ENCODE measurements around the gene UNC5A.
A peak's percentile ranks its signal among the peaks of the same experiment; 100 is the strongest.

The UNC5A gene

DNA sequence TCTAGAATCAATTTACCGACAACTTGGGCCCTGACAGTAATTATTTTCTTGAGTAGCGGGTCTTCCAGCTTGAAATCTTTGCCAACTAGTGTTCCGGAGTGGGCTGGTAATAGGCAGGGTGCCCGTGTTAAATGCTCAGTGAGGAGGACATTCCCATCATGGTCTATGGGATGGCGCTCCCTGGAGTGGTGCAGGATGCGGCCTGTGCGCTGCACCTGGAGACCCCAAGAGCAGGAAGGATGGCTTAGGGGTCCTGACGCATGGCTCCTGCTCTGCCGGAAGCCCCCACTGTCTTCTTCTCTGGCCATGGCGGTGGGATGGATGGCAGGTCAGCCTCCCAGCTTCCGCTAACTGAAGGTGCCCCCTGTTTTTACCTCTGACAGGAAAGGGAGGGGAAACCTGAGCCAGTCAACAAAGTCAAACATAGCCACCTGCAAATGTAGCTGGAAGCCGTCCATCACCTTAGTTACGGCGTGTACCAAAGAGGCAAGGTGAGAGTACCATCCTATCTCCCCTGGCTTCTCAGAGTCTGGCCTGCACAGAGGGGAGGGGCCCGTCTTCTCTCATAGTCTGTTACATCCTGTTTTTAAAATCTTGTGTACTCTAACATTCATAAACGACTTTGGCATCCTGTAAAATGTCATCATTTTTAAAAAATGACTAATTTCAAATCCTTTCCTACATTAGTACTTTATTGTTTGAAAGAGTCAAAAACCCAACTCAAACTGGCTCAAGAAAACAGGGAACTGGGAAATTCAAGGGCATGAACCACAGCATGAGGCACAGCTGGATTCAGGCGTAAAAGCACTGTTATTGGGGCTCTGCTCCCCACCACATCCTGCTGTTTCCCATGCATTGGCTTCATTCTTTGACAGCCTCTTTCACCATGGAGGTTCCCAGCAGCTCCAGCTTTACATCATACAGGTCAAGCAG lies 28.5 kb upstream of the UNC5A start:
- DNase-seq (ENCODE audit: low read depth, low spot score) = peak; percentile 26

DNA sequence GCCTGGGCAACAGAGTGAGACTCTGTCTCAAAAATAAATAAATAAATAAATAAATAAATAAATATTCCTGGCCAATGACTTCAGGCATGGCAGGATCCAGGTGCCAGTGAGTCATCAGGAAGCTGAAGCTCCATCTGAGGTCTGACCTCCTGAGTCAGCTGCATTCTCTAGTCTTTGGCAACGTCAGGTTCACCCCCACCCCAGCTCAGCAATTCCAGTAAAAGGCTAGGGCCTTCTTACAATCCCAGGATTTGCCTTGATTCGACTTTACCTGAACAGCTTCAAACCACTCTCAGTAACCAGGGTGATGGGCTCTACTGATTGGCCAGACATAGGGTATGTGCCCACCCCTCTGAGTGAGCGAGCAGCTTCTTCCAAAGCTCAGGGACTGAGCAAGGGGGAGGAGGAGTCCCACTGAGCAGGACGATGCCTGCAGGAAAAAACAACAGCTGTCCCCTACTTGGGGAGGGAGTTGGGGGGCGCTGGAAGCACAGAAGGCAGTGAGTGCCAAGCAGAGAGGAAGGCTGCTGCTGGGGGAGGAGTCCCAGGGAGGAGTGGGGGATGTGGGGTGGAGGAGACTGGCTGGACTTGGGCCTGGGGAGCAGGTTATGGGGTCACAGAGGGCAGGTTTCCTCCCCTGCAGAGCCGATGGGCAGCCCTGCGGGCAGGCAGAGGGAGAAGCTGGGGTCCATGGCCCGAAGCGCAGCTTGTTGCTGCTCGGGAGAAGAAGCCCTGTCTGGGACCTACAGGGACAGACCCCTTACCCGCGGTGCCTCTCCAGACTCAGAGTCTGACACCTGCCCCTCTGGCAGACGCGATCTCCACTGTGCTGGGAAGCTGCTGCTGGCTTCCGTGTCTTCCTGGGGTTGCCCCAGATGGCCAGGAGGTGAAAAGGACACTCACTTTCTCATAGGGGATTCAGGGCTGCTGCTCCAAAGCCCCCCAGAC lies 25.9 kb upstream of the UNC5A start:
- DNase-seq (ENCODE audit: low read depth, low spot score) = no peak

DNA sequence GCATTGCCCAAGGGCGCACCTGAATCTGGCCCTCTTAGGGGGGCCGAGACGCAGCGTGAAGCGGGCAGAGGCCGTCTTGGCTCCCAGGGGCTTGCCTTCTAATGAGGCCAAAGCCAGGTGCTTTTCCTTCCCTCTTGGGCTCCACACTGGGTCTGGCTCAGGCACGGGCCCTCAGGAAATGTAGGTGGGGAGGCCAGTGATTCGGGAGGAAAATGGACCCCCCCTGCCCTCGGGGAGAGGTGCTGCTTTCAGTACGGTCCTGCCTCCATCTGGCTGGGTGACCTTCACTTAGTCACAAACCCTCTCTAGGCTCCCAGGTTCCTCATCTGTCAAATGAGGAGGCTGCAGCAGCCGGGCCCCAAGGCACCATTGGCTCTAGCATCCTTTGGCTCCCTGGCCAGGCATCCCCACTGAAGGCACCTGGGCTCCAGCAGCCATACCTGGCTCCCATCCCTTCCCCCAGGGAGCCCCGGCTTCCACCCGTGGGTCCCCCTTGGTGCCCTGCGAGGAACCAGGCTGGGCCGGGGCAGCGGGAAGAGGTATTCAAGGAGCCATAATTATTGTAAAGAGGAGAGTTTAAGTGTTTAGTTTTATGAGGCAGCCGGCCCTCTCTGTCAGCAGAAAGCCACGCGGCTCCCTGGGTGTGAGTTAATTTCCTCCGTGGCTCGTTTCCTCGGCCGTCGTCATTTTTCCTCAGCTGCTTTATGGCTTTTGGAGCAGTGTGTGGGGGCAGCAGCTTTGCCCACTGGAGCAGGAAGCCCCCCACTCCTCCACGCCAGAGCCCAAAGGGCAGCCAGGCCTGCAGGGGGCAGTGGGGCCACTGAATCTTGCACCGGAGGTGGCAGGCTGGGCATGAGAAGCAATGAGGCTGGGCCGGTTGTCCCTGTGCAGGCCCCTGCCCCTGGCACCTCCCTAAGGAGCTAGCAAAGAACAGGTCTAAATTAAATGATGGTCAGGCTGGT lies 24.9 kb upstream of the UNC5A start:
- no peak for DNase-seq (ENCODE audit: low read depth, low spot score)

DNA sequence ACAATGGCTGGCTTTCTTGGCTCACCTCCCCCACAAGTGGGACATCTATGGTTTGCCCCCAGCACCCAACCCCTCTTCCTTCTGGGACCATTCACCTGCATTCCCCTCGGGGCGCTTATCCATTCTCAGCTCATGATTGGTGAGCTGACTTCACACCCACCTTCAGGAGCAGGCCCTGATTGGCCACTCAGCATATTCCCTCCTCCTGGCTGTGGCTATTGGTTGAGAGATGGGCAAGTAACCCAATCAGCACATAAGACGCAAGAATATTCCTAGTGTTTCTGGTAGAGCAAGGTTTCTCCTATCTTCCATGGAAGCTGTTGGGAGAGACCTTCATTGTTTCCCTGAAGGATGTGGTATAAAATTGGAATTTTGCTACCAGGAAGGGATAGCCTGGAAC lies 22.7 kb upstream of the UNC5A start:
- DNase-seq (ENCODE audit: low read depth, low spot score) = no peak

DNA sequence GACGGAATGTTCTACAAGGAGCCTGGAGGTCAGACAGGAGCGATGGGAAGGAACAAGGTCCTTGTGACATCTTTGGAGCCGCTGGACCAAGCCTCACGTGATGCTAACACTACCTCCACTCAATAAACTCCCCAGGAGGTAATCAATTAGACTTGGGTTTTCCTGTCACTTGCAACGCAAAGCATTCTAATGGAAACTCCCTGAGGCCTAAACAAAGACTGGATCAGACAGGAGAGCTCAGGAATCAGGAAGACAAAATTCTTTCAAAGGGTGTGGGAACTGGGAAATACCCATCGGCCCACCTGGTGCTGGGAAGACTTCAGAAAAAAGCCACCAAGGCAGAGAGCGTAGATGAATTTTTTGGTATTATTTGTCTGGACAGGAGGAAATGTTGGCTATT lies 22.3 kb upstream of the UNC5A start:
- DNase-seq (ENCODE audit: low read depth, low spot score) = no peak

DNA sequence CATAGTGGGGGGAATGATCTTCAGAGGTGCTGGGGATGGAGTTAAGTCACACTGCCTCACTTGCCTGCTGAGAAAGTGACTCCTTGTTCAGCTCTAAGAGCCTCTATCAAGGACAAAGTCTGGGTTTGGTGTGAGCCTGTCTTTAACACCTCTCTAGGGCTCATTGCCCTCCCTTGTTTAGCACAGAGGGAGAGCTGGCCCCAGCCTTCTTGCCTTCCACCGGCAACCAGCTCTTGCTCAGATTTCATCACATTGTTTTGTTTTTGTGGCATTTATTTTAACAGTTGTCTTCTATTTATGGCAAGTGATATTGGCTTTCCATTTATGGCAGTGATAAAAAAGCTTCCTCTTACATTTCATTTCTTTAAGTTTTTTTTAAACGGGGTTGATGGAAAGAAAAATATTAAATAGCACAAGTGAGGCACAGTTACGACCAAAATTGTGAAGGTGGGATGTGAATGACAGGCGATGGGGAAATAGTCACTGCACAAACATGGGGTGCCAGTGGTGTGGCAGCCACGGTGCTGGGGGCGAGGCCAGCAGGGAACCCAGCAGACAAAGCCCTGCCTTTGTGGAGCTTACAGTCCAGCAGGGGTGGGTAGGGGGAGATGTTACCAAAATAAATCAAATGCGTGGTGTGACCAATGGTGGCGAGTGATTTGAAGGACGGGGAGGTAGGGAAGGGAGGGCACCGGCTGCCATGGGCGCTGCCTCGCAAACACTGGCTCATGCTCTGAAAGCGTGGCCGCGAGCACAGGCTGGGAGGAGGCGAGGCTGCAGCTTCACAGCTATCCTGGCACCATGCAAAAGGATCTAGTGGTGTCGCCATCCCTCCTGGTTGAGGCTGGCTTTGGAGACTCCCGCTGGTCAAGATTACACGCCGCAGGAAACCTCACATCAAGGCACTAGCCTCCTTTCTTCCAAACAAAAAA lies 21.2 kb upstream of the UNC5A start:
- no peak for DNase-seq (ENCODE audit: low read depth, low spot score)

DNA sequence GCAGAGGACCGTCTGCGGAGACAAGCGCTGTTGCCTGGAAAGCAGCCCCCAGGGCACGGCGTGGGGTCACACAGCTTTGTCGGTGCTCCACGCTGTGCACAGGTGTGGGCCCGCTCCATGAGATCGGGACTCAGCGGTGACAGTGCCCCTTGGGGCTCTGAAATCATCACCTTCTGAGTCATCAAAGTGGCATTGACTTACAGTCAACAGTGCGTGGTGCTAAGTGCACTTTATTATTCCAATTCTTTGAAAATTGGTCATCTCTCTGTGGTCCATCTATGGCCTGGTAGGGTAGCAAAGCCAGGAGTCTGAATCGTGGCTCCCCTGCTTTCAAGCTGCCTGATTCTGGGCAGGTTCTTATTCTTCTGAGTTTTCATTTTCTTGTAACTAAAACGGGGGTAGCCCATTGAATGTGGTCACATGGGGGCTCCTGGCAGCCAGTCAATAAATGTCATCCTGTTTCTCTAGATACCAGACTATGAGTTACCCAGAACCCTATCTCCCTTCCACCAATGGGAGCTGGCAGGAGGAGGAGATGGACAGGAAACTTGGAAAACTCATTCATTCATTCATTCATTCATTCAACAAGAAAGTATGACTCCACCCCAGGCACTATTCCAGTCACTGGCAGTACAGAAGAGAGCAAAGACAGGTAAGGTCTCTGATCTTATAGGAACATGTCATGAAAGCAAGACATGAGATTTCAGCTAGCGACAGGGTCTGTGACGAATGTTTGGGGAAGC lies 20.3 kb upstream of the UNC5A start:
- DNase-seq (ENCODE audit: low read depth, low spot score) = no peak

DNA sequence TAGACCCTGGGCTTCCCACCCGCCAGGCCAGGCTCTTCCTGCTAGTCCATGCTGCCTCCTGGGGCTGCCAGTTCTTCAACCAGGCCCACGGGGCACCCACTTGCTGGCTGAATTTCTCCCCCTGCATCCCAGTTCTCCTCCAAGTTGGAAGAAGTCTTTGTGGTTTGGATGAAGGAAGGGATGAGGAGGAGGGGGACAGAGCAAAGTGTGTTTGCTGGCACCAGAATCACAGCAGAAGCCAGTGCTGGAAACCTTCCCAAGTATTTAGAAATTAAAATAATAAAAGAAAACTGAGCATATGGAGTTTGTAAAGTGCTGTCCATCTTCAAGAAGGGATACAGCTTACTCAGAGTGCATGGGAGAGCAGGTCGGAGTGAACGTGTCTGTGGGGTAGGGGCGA lies 19.4 kb upstream of the UNC5A start:
- no peak for DNase-seq (ENCODE audit: low read depth, low spot score)

DNA sequence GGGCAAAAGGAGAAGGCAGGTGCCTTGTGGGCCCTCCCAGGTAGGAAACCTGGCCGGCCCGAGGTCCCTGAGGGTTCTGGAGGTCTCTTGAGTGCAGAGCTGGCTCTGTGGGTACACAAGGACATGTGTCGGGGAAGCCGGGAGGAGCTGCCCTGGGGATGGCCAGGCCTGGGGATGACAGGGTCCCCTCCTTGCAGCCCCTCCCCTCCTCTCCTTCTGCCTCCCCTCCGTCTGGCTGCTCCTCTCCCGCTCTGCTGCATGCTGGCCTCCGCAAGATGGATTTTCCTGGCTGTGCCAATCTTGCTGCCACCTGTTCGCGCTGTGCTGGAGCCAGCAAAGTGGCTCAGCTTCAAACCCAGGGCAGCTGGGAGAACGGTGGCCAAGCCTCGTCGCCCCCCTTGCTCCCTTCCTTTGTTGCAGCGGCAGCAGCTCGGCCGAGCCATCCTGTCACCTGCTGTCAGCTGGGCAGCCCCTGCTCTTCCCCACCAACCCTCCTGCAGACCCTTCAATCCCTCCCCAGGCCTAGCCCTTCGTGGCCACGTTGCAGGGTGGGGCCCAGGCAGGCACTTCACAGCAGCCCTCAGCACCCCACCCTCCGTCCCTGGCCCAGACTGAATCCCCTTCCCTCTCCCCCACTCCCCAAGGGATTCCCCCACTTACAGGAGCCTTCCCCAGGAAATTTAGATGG lies 17.6 kb upstream of the UNC5A start:
- no peak for DNase-seq (ENCODE audit: low read depth, low spot score)

DNA sequence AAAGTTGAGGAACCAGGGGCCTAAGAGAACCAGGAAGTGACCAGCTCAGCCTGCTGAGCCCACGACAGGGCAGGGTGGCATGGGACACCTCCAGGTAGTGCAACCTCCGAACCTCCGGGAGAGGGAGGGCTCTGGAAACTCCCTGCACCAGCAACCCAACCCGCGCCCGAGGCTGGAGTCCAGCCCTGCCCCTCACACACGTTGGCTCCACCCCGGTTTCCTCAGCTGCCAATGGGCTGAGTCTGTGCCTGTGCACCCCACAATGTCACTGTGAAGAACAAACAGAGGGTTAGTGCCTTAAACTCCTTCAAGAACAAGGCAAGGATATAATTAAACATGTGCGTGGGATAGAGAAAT lies 17.0 kb upstream of the UNC5A start:
- no peak for DNase-seq (ENCODE audit: low read depth, low spot score)

DNA sequence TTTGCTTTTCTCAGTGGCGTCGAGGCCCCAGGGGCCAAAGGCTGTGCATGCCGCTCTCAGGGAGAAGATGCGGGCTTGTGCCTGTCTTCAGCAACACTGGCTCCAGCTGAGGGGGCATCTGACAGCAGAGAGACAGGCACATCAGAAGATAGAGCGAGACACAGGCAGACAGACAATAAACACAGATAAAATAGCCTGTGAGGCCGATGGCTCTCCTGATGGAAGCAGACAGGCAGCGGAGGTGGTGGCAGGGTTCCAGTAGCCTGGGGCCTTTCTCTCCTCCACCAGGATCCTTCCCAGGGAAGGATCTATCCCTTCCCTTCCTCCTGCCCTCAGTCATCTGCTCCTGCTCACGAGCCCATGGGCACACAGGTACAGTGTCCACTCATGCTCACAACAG lies 16.6 kb upstream of the UNC5A start:
- DNase-seq (ENCODE audit: low read depth, low spot score) = no peak

DNA sequence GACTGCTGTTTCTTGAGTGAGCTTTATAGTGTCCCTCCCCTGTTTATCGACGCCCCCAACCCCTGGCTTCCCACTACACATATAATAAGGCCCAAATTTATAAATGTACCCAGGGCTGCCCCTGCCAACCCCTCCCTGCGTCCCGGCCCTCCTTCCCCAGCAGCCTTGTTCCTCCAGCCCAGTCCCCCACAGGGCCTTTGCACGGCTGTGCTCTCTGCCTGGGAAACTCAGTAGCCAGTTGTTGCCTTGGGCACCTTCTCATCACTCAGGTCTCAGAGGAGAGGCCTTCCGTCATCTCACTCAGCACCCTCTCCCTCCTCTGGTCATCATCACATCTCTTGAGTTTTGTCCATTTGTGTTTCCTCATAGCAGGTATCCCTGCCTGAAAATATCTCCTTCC lies 15.8 kb upstream of the UNC5A start:
- DNase-seq (ENCODE audit: low read depth, low spot score) = no peak

DNA sequence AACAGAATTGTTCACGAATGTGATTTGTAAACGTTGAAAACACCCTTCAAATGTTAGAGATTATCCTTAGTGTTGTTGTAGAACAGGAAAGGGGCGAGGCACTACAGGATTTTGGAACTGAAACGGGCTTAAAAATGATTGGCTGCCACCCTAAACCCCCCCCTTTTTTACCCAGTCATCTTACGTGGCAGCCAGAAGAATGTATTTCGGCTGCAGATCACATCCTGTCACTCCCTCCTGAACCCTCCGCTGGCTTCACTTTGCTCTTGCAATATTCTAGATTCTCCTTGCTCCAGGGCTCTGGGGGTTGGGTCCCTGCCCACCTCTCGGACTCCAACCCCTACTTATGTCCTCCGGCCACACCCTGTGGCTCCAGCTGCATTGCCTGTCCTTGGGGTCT lies 13.9 kb upstream of the UNC5A start:
- DNase-seq (ENCODE audit: low read depth, low spot score) = no peak

DNA sequence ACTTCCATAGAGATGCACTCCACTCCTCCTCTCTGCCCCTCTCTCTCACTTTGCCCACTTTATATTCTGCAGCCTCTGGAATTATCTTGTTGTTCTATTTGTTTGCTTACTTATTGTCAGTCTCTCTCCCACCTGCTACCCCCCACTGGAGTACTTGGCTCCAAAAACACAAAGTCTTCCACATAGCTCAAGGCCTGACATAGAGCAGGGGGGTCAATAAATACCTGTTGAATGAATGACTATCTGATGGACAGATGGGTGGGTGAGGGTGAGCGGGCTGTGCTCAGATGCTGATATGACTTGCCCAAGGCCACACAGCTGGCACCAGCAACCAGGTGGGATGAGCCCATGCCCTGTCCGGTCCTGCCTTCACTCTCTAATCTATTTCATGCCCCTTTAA lies 13.4 kb upstream of the UNC5A start:
- no peak for DNase-seq (ENCODE audit: low read depth, low spot score)

DNA sequence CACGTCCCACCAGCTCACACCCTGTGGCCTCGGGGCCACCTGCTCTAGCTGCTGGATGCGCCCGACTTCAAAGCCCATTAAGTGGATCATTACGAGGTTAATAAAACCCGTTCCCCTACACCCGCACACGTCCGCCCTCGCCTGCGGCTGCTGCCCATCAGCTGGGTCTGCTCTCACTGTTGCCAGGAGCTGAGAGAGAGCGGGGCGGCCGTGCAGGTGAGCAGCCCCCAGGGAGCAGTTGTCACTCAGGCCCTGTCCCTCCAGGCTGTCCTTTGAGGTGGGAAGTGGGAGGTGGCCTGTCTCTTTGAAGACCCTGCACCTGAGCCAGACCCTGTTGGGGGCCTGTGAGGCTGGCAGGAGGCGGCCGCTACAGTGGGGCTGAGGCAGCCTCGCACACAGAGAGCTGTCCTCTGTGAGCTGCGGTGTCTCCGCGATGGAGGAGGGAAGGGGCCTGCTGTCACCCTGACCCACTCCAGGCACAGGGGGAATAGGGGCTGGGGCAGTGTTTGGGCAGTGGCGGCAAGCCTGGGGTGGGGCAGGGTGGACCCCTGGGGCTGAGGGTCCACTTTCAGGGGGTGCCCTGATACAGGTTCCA lies 12.8 kb upstream of the UNC5A start:
- DNase-seq (ENCODE audit: low read depth, low spot score) = no peak

DNA sequence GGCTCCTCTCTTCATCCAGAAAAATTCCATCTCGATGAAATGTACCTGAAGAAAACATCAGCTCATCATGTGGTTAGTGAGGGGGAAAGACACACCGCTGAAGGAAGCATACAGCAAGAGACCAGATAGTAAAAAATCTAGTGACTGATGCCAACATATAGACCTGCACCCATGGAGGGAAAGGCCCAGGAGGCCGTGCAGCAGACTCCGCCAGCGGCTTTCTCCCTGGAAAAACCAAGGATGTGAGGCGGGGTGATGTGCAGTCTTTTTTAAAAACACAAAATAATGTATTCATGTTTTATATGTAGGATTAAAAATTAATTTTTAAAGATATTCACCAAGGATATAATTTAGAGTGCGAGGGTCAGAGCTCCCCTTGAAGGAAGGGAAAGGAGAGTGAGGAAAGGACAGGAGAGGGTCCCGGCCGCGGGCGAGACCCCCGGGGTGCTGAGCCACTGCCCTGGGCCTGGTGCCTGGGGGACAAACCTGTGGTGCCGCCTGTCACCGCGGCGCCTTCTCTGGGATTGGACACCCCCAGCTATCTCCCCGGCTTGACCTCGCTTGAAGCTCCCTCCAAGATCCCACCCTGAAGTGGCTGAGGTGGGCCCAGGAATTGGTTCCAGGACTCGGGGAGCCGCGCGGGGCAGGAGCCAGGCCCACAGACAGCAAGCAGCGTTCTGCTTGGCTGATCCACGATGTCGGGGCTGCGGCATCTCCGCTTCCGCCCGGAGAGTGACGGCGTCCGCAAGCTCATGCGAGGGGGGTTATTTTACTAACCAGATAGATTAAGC lies 12.1 kb upstream of the UNC5A start:
- DNase-seq (ENCODE audit: low read depth, low spot score) = no peak

DNA sequence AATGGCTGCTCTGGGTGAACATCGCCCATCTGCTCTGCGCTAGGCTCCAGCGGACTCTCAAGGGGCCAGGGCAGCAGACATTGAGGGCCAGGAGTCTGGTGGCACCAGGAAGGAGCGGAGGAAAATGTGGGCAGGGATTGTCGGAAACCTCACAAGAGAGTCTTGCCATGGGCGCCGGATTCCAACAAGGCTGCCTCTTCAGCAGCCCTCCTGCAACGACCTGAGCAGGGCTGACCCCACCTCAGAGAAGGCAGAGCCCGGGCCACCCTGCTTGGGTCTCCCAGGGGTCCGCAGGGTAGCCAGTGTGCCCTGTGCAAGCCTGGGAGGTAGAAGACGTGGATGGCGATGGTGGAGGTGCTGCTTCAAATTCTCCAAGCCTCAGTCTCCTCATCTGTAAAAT lies 11.4 kb upstream of the UNC5A start:
- DNase-seq (ENCODE audit: low read depth, low spot score) = no peak

DNA sequence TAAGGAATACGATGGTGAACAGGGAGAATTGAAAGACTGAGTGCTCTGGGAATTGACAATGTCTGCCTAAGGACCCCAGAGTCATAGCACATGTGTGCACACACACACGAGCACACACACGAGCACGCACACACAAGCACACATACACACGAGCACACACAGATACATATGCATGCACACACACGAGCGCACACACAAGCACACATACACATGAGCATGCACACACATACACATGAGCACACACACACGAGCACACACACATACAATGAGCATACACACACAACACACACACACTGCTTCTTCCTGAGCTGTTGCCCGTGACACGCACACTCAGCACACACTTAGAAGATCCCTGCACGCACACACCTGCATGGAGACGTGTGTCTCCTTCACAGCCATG lies 10.9 kb upstream of the UNC5A start:
- no peak for DNase-seq (ENCODE audit: low read depth, low spot score)
